HG03469 (cell line): Measurements from ENCODE around the gene KIAA2012.

Experiments used
- ATAC-seq: cut with Tn5 transposase; IDR thresholded peaks from one replicate; pipeline ENCODE4 v1.9.1; 2021; ENCODE audit warnings: mild to moderate bottlenecking, moderate library complexity, moderate number of reproducible peaks; ENCODE audit not compliant: unreplicated experiment

KIAA2012 gene

GRCh38 chr2:202042444-202042843 is 30.6 kb upstream of the KIAA2012 start:
- ATAC-seq: no peak

GRCh38 chr2:202043475-202043874 is 29.6 kb upstream of the KIAA2012 start:
- ATAC-seq: no peak

DNA sequence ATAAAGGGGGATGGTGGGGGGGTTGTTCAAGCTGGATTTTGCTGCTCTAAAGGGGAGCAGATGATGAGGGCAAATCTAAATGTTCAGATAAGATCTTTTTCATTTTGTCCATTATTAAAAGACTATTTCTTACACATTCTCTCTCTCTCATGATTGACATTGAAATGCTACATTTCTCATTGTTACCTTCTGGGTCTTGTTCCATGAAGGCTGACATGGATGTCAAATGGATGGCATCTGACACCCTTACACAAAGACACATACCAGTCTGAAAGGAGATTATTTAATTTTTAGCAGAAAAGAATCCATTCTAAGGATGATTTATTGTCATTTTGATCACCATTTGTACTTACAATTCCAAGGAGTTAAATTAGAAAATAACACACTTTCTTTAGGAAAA is 28.3 kb upstream of the KIAA2012 start:
- no peak for ATAC-seq

GRCh38 chr2:202046572-202046971 is 26.5 kb upstream of the KIAA2012 start:
- no peak for ATAC-seq

DNA sequence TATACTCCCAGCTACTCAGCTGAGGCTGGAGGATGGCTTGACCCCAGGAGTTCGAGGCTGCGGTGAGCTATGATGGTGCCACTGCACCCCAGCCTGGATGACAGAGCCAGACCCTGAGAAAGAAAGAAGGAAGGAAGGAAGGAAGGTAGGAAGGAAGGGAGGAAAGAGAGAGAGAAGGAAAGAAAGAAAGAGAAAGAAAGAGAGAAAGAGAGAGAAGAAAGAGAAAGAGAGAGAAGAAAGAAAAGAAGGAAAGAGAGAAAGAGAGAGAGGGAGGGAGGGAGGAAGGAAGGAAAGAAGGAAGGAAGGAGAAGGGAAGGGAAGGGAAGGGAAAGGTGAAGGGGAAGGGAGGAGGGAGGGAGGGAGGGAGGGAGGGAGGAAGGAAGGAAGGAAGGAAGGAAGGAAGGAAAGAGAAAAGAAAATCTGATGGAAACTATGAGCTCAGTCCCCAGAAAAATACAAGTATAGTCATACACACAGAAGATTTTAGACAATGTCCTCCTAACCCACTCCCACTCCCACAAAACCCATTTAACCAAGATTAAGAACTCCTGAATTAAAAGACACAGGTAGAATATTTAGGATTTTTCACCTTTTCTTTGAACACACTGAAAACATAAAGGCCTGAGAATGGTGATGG is 23.8 kb upstream of the KIAA2012 start:
- no peak for ATAC-seq

- no peak for ATAC-seq
Measured at GRCh38 chr2:202049840-202050239, 23.2 kb upstream of the KIAA2012 start.

GRCh38 chr2:202050652-202051051 is 22.4 kb upstream of the KIAA2012 start:
- ATAC-seq: no peak

- ATAC-seq: no peak
Measured at GRCh38 chr2:202051499-202052161, 21.4 kb upstream of the KIAA2012 start.

- no peak for ATAC-seq
Measured at GRCh38 chr2:202052235-202052634, 20.8 kb upstream of the KIAA2012 start.

GRCh38 chr2:202054679-202055078 is 18.4 kb upstream of the KIAA2012 start:
- ATAC-seq: no peak

- no peak for ATAC-seq
Measured at GRCh38 chr2:202056611-202057010, 16.4 kb upstream of the KIAA2012 start.

DNA sequence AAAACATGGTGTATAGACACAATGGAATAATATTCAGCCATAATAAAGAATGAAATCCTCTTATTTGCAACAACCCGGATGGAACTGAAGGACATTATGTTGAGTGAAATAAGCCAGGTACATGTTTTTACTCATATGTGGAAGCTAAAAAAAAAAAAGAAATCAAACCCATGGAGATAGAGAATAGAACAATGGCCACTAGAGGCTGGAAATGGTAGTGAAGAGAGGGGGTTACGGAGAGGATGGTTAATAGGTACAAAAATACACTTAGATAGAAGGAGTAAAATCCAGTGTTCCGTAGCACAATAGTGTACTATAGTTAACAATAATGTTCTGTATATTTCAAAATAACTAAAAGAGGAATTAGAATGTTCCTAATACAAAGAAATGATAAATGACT is 12.8 kb upstream of the KIAA2012 start:
- no peak for ATAC-seq

DNA sequence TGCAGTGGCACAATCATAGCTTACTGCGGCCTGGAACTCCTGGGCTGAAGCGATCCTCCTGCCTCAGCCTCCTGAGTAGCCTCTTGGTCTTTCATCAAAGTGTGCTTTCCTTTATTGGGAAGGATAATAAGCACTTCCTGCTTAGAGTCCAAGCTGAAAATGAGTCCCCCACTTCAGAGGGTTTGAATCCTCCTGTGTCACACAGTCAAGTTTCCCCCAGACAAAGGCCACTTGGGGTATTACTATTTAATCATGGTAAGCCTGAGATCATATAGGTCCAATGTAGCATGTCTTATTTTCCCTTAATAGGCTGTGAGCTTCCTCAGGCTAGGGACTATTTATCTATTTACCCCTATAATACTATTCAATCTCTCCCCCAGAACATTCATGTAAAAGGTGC is 11.4 kb upstream of the KIAA2012 start:
- ATAC-seq: no peak

DNA sequence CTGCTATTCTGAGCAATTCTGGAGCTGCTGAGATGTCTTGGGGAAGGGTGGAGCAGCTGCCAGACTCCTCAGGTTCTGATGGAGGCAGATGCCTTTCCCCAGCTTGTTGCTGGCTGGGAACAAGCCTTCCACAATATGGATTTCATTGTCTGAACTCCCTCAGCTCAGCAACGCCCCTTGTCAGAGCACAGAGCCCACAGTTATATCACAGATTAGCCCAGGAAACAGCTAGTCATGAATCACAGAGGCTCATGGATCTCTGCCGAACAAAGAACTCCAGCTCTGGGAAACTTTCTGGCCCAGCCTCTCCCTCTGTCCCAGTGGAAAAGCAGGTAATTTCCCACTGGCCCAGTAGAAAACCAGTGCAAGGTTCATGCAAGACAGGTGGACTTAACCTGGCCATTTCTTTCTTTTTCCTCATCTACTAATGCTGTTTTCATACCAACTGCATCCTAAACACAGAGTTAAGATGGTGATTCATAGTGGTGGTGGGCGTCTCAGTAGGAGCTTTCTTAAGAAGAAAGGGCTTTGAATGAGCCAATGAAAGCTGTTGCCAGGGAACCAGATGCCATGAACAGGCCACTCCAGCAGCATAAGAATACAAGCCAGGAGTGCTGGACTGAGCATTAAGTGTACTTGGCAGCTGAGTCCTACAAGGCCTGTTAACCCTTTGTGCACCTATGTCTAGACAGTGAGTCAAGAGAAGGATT is 8.7 kb upstream of the KIAA2012 start:
- no peak for ATAC-seq

DNA sequence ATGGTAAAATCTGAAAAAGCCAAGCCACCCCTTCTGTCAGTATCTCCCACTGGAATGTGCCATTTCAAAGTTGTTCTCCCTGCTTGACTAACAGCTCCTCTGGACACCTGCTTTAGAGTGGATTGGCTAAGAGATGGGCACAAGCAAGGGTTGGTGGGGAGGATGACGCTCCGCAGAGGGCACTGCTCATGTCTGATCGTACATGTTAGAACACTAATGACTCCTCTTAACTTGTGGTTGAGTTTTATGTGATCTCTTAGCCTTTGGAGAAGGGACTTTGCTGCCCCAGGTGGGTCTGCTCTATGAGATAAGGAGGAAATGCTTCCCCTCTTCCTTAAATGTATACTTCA is 8.2 kb upstream of the KIAA2012 start:
- no peak for ATAC-seq

- no peak for ATAC-seq
Measured at GRCh38 chr2:202065876-202066275, 7.2 kb upstream of the KIAA2012 start.

GRCh38 chr2:202066875-202067274 is 6.2 kb upstream of the KIAA2012 start:
- ATAC-seq: no peak

GRCh38 chr2:202067589-202067988 is 5.5 kb upstream of the KIAA2012 start:
- ATAC-seq: no peak

DNA sequence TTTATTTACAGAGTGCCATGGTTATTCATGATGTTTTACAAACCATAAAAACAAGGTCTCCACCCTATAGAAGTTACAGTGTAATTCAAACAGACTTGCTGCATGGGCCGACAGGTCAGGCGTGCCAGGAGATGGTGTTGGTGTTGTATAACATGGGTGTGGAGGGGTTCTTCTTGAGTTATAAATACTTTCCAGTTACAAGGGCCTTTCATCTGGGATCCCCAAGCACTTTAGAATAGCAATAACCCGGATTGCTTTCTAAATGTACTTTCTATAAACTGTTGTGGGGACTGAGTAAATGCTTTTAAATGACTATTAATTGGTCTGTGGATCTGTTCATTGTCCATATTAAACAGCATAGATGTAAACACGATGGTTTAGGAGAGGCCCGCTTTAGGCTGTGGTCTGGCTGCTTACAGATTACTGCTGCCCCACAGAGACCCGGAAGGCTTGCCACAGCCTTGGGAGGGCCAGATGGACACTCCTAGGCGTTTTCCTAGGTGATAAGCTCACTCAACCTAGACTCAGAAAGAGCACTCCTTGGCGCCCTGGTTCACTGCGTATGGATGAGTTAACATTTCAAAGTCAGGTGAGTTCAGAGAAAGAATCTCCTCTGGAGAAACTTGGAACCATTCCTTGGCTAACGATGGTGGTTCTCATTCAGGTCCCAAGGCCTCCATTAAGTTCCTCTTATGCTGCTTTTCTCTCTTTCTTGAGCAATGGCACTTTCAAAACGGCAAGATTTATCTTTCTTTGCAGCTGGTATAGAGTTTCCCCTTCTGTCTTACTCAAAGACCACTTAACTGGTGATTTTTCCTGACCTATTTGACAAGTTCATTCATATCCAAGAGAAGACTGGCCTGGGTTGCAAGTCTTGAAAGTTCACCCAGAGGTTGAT is 3.6 kb upstream of the KIAA2012 start:
- no peak for ATAC-seq

DNA sequence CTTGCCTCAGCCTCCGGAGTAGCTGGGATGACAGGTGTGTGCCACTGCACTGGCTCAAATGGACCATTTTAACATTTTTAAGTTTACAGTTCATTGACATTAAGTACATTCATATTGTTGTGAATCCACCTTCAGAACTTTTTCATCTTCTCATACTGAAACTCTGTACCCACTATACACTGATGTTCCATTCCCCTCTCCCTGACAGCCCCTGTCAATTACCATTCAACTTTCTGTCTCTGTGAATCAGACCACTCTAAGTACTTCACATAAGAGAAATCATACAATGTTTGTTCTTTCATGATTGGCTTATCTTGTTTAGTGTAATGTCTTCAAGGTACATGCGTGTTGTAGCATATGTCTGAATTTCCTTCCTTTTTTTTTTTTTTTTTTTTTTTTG is 1.9 kb upstream of the KIAA2012 start:
- ATAC-seq: no peak

DNA sequence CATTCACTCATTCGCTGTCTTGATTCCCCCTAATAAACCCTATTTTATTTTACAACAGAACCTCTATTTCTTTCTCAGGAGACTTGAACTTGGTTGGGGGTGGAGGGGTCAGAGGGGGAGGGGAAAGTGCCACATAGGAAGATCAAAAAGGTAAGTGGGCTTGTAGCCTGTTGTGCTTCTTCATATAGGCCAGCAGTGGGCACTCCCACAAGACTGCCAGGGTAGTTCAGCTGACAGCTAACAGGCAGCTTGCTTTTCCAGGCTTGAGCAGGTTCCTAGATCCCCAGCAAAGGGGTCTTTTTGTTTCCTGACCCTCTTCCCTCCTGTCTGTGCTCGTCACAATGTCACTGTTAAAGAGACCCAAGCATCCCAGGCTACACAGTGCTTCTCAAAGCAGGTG is 829 bp upstream of the KIAA2012 start:
- no peak for ATAC-seq
